ENCODE data around the gene AGGF1.

GRCh38 chr5:77103457-77103856, 73.3 kb downstream of the AGGF1 start:
- TF ChIP-seq CTCF (IDR thresholded peaks at IDR 0.05; ENCODE audit: low read depth, low read length) (no peak), EZH2phosphoT487 (IDR thresholded peaks at IDR 0.05; ENCODE audit: low read depth) (no peak)
